Activated CD8-positive, alpha-beta memory T cell treated with anti-CD3 and anti-CD28 coated beads, Interleukin-2, amount 10 ng/mL, durations not matched to agents 7 days and 5 days (primary cell): ENCODE results near the gene TXNDC12. TPM values are rescaled to one million over a fixed set of nuclear protein-coding genes. Genes with fewer than 3 reads are reported as not detected.
A peak's percentile ranks its signal among the peaks of the same experiment; 100 is the strongest.
"Not testable (repeated sequence)": the region's sequence is repeated elsewhere in the genome, so short reads cannot be mapped to it uniquely, and the experiment has no call there.

Experiments used
- ATAC-seq: fragments of 150-1000 bp; cut with Tn5 transposase; one replicate; pipeline ENCODE4 v1.10.0; 2021; ENCODE audit warnings: moderate library complexity
- CTCF ChIA-PET: fragments of 350-600 bp; sonication (Branson Sonifier 250); formaldehyde crosslinking; loops from one replicate; lab custom pipeline; 2021; ENCODE audit warnings: antibody characterized with exemption; lab: Charles Lee
- DNase-seq: peaks from one replicate; pipeline ENCODE4 v3.0.0-alpha.2; 2020
- H3K27ac Mint-ChIP-seq: one replicate; pipeline ENCODE4 v1.8.0; 2021; ENCODE audit warnings: mild to moderate bottlenecking, mixed read lengths
- H3K27me3 Mint-ChIP-seq: one replicate; pipeline ENCODE4 v1.8.0; 2021; ENCODE audit warnings: mixed read lengths
- H3K36me3 Mint-ChIP-seq: one replicate; pipeline ENCODE4 v1.8.0; 2021; ENCODE audit warnings: mild to moderate bottlenecking, mixed read lengths
- H3K4me1 Mint-ChIP-seq: one replicate; pipeline ENCODE4 v1.8.0; 2021; ENCODE audit warnings: mixed read lengths
- H3K4me3 Mint-ChIP-seq: one replicate; pipeline ENCODE4 v1.8.0; 2021; ENCODE audit warnings: mild to moderate bottlenecking, moderate library complexity, mixed read lengths
- H3K9me3 Mint-ChIP-seq: one replicate; pipeline ENCODE4 v1.8.0; 2022; ENCODE audit warnings: low read depth, mixed read lengths
- total RNA-seq, 2 experiments: library from RNA; stranded (reverse); gene quantifications; one replicate each; pipeline ENCODE4 v1.2.3, GENCODE V29; 2021

The TXNDC12 gene
- total RNA-seq, 2 experiments from 2014 or later, result 37.5 to 42.6 TPM

GRCh38 chr1:52005548-52005947 lies 49.4 kb downstream of the TXNDC12 start:
- H3K4me3 Mint-ChIP-seq, DNase-seq, ATAC-seq, H3K9me3 Mint-ChIP-seq, H3K27ac Mint-ChIP-seq, H3K36me3 Mint-ChIP-seq, H3K4me1 Mint-ChIP-seq: not testable (repeated sequence)
- H3K27me3 Mint-ChIP-seq, result peaks cover 26% of the 10 kb centered on the region
- CTCF ChIA-PET, result interaction anchor here (0.9 kb wide), 1 partner anchor 109 kb away, joined by 5 read pairs; no protein-coding TSS in a partner anchor

- CTCF ChIA-PET, result interaction anchor here (1.1 kb wide), 1 partner anchor 107 kb away, joined by 7 read pairs; no protein-coding TSS in a partner anchor
- Mint-ChIP-seq H3K9me3 (no peaks in the 10 kb centered on the region), H3K4me3 (no peak overlapping the region), H3K36me3 (no peaks in the 10 kb centered on the region), H3K27me3 (peaks cover 26% of the 10 kb centered on the region), H3K4me1 (no peaks in the 10 kb centered on the region), H3K27ac (no peak overlapping the region)
- DNase-seq (no peak), ATAC-seq (no peak)
Measured at GRCh38 chr1:52003877-52004276, 51.1 kb downstream of the TXNDC12 start.

- peaks cover 21% of the 10 kb centered on the region for H3K27me3 Mint-ChIP-seq
- H3K27ac Mint-ChIP-seq, result no peak overlapping the region
- DNase-seq (peak; percentile 60), ATAC-seq (peak; percentile 92)
- no peak overlapping the region for H3K4me3 Mint-ChIP-seq
- no peaks in the 10 kb centered on the region for H3K9me3 Mint-ChIP-seq
- H3K4me1 Mint-ChIP-seq, result no peaks in the 10 kb centered on the region
- no peaks in the 10 kb centered on the region for H3K36me3 Mint-ChIP-seq
- CTCF ChIA-PET, result interaction anchor here (0.8 to 1.3 kb wide), 2 partner anchors 104 to 106 kb away, joined by 4 read pairs; no protein-coding TSS in a partner anchor
Measured at GRCh38 chr1:52002038-52002917, 52.7 kb downstream of the TXNDC12 start.

GRCh38 chr1:51998701-51999100 lies 56.3 kb downstream of the TXNDC12 start:
- Mint-ChIP-seq H3K9me3 (no peaks in the 10 kb centered on the region), H3K4me1 (no peaks in the 10 kb centered on the region), H3K27ac (no peak overlapping the region), H3K27me3 (peaks cover 7% of the 10 kb centered on the region), H3K4me3 (no peak overlapping the region), H3K36me3 (no peaks in the 10 kb centered on the region)
- ATAC-seq (no peak), DNase-seq (no peak)
- CTCF ChIA-PET, result interaction anchor here (2.3 kb wide), 1 partner anchor 102 kb away, joined by 8 read pairs; no protein-coding TSS in a partner anchor

- Mint-ChIP-seq H3K4me3 (no peak overlapping the region), H3K27me3 (peaks cover 10% of the 10 kb centered on the region)
Measured at GRCh38 chr1:51997974-51998382, 57.0 kb downstream of the TXNDC12 start.

GRCh38 chr1:51990478-51990965 lies 64.5 kb downstream of the TXNDC12 start, which contains the start of gene RAB3B:
TSS of gene RAB3B (minus strand) at chr1:51990700. CDS start at chr1:51977117, 13,583 bp downstream.
- DNase-seq, result peak; percentile 72
- H3K9me3 Mint-ChIP-seq, result no peaks in the 10 kb centered on the region
- ATAC-seq, result peak; percentile 98
- peaks cover 7% of the 10 kb centered on the region for H3K4me1 Mint-ChIP-seq
- H3K27me3 Mint-ChIP-seq, result peaks cover 47% of the 10 kb centered on the region
- no peak within 1 kb of the TSS for H3K27ac Mint-ChIP-seq
- no peaks in the 10 kb centered on the region for H3K36me3 Mint-ChIP-seq
- CTCF ChIA-PET, result no interaction called here
- H3K4me3 Mint-ChIP-seq, result peak within 1 kb of the TSS; percentile 39

More at GRCh38 chr1:51997974-51998382, 57.0 kb downstream of the TXNDC12 start:
- no peak for ATAC-seq
- DNase-seq, result no peak
- Mint-ChIP-seq H3K9me3 (no peaks in the 10 kb centered on the region), H3K36me3 (no peaks in the 10 kb centered on the region), H3K27ac (no peak overlapping the region), H3K4me1 (no peaks in the 10 kb centered on the region)
- CTCF ChIA-PET, result interaction anchor here (2.3 kb wide), 1 partner anchor 101 kb away, joined by 8 read pairs; no protein-coding TSS in a partner anchor

GRCh38 chr1:51989582-51990477 lies 65.2 kb downstream of the TXNDC12 start:
- ATAC-seq, result no peak
- Mint-ChIP-seq H3K27me3 (peaks cover 47% of the 10 kb centered on the region), H3K4me1 (peaks cover 7% of the 10 kb centered on the region), H3K4me3 (no peak overlapping the region), H3K36me3 (no peaks in the 10 kb centered on the region), H3K27ac (no peak overlapping the region), H3K9me3 (no peaks in the 10 kb centered on the region)
- CTCF ChIA-PET, result no interaction called here
- DNase-seq, result no peak

- Mint-ChIP-seq H3K4me1 (peaks cover 7% of the 10 kb centered on the region), H3K27ac (no peak overlapping the region), H3K36me3 (no peaks in the 10 kb centered on the region), H3K4me3 (no peak overlapping the region), H3K9me3 (no peaks in the 10 kb centered on the region), H3K27me3 (peaks cover 42% of the 10 kb centered on the region)
- ATAC-seq (no peak), DNase-seq (no peak)
- CTCF ChIA-PET, result no interaction called here
Measured at GRCh38 chr1:51988254-51988653, 66.7 kb downstream of the TXNDC12 start.

GRCh38 chr1:51986718-51987117 lies 68.3 kb downstream of the TXNDC12 start:
- H3K27ac Mint-ChIP-seq, result no peak overlapping the region
- no peak overlapping the region for H3K4me3 Mint-ChIP-seq
- ATAC-seq (no peak), DNase-seq (no peak)
- peaks cover 7% of the 10 kb centered on the region for H3K4me1 Mint-ChIP-seq
- no peaks in the 10 kb centered on the region for H3K36me3 Mint-ChIP-seq
- H3K27me3 Mint-ChIP-seq, result peaks cover 28% of the 10 kb centered on the region
- CTCF ChIA-PET, result no interaction called here
- H3K9me3 Mint-ChIP-seq, result no peaks in the 10 kb centered on the region

GRCh38 chr1:51982161-51982560 lies 72.8 kb downstream of the TXNDC12 start:
- Mint-ChIP-seq H3K36me3 (no peaks in the 10 kb centered on the region), H3K4me1 (no peaks in the 10 kb centered on the region), H3K27ac (no peak overlapping the region), H3K4me3 (no peak overlapping the region), H3K27me3 (peaks cover 5% of the 10 kb centered on the region), H3K9me3 (no peaks in the 10 kb centered on the region)
- CTCF ChIA-PET, result no interaction called here
- ATAC-seq (no peak), DNase-seq (no peak)

- peaks cover 4% of the 10 kb centered on the region for H3K27me3 Mint-ChIP-seq
- no peaks in the 10 kb centered on the region for H3K36me3 Mint-ChIP-seq
- no peaks in the 10 kb centered on the region for H3K9me3 Mint-ChIP-seq
- ATAC-seq, result no peak
- no peak overlapping the region for H3K4me3 Mint-ChIP-seq
- no peak for DNase-seq
- no peaks in the 10 kb centered on the region for H3K4me1 Mint-ChIP-seq
- H3K27ac Mint-ChIP-seq, result no peak overlapping the region
- CTCF ChIA-PET, result no interaction called here
Measured at GRCh38 chr1:51981555-51981954, 73.4 kb downstream of the TXNDC12 start.

GRCh38 chr1:51978099-51978498 lies 76.9 kb downstream of the TXNDC12 start:
- Mint-ChIP-seq H3K4me1 (peaks cover 7% of the 10 kb centered on the region), H3K4me3 (no peak overlapping the region), H3K27ac (no peak overlapping the region), H3K27me3 (peaks cover 6% of the 10 kb centered on the region), H3K36me3 (no peaks in the 10 kb centered on the region), H3K9me3 (no peaks in the 10 kb centered on the region)
- CTCF ChIA-PET, result interaction anchor here (0.5 kb wide), 1 partner anchor 964 kb away, joined by 5 read pairs; no protein-coding TSS in a partner anchor
- DNase-seq (no peak), ATAC-seq (no peak)
